PC-3 (cell line): ENCODE data around the gene LGR4. TPM values are rescaled to one million over a fixed set of nuclear protein-coding genes. Genes with fewer than 3 reads are reported as not detected.

Source experiments
- ATAC-seq: fragments of 200-7000 bp; cut with Tn5 transposase; 2 replicates; pipeline ENCODE4 v1.9.1; 2020; ENCODE audit warnings: mild to moderate bottlenecking, moderate library complexity
- BruUV-seq: library from RNA; stranded (reverse); fragments of 400-500 nt; replicated peaks from 2 replicates; lab custom pipeline; 2021; lab: Mats Ljungman, UMichigan
- CTCF ChIA-PET: fragments of 300-600 bp; sonication (Branson Sonifier 250); formaldehyde crosslinking; loops from one replicate; lab custom pipeline; 2022; ENCODE audit warnings: antibody characterized with exemption; lab: Charles Lee
- POLR2A ChIA-PET: fragments of 300-600 bp; sonication (Branson Sonifier 250); formaldehyde crosslinking; loops from one replicate; lab custom pipeline; 2022; ENCODE audit warnings: antibody characterized with exemption; ENCODE audit not compliant: unreplicated experiment; lab: Charles Lee
- DNase-seq: peaks from one replicate; pipeline ENCODE4 v3.0.0-alpha.2; 2015
- H2AFZ ChIP-seq: fragments of 300-600 bp; sonication (generic); 2 replicates; pipeline ENCODE4 v1.6.0; 2016; ENCODE audit warnings: antibody characterized with exemption, low read length
- H3F3A ChIP-seq: fragments of 300-600 bp; sonication (generic); one replicate; pipeline ENCODE4 v1.6.0; 2017; ENCODE audit warnings: antibody characterized with exemption, low read length, control low read depth, mild to moderate bottlenecking; ENCODE audit not compliant: unreplicated experiment
- H3K27ac ChIP-seq: fragments of 300-600 bp; sonication (generic); 2 replicates; pipeline ENCODE4 v1.5.1; 2016; ENCODE audit warnings: mild to moderate bottlenecking, low read length
- H3K27me3 ChIP-seq: fragments of 300-600 bp; sonication (generic); 2 replicates; pipeline ENCODE4 v1.6.1; 2016; ENCODE audit warnings: low read length, mixed read lengths
- H3K36me3 ChIP-seq: fragments of 300-600 bp; sonication (generic); 2 replicates; pipeline ENCODE4 v1.6.1; 2016; ENCODE audit warnings: low read depth, mixed run types, low read length, mixed read lengths
- H3K4me1 ChIP-seq: fragments of 300-600 bp; sonication (generic); 2 replicates; pipeline ENCODE4 v1.5.1; 2016; ENCODE audit warnings: low read length; ENCODE audit not compliant: insufficient read depth
- H3K4me2 ChIP-seq: fragments of 300-600 bp; sonication (generic); 2 replicates; pipeline ENCODE4 v1.6.0; 2016; ENCODE audit warnings: low read length
- H3K4me3 ChIP-seq: fragments of 300-600 bp; sonication (generic); 2 replicates; pipeline ENCODE4 v1.5.1; 2016; ENCODE audit warnings: mild to moderate bottlenecking, low read length, mixed read lengths
- H3K79me2 ChIP-seq: fragments of 300-600 bp; sonication (generic); 2 replicates; pipeline ENCODE4 v1.6.1; 2017; ENCODE audit warnings: low read length, mixed read lengths
- H3K9ac ChIP-seq: fragments of 300-600 bp; sonication (generic); 2 replicates; pipeline ENCODE4 v1.6.0; 2016; ENCODE audit warnings: mild to moderate bottlenecking, low read length
- H3K9me2 ChIP-seq: fragments of 300-600 bp; sonication (generic); replicated peaks from 2 replicates; pipeline ENCODE4 v1.6.1; 2016; ENCODE audit warnings: mixed run types, low read length, mixed read lengths
- H3K9me3 ChIP-seq: fragments of 300-600 bp; sonication (generic); 2 replicates; pipeline ENCODE4 v1.6.1; 2016; ENCODE audit warnings: low read length, mixed read lengths
- H4K20me1 ChIP-seq: fragments of 300-600 bp; sonication (generic); 2 replicates; pipeline ENCODE4 v1.6.1; 2016; ENCODE audit warnings: low read length, mixed read lengths
- CTCF ChIP-seq: fragments of 300-600 bp; sonication (generic); conservative IDR thresholded peaks from 2 replicates; pipeline ENCODE4 v1.5.1; 2017; ENCODE audit warnings: antibody characterized with exemption, low read depth, mild to moderate bottlenecking, low read length
- EZH2 ChIP-seq: fragments of 300-600 bp; sonication (generic); IDR thresholded peaks from one replicate; pipeline ENCODE4 v1.6.1; 2017; ENCODE audit warnings: antibody characterized with exemption, mild to moderate bottlenecking, low read length; ENCODE audit not compliant: unreplicated experiment
- EZH2phosphoT487 ChIP-seq: fragments of 300-600 bp; sonication (generic); IDR thresholded peaks from 2 replicates; pipeline ENCODE4 v1.6.1; 2018; ENCODE audit warnings: mild to moderate bottlenecking, antibody characterized with exemption, low read length, borderline replicate concordance
- intact Hi-C: fragments of 100-400 bp; cut with micrococcal nuclease; formaldehyde crosslinking; loops from 2 replicates; pipeline ENCODE4 v1.9.0; 2023
- total RNA-seq: library from RNA; depleted of rRNA; stranded (reverse); fragments of >200 nt; gene quantifications from 2 replicates; pipeline ENCODE4 v1.2.3, GENCODE V29; 2014

LGR4 gene
- total RNA-seq, 1 experiment from 2014 or later = 13.5 TPM

GRCh38 chr11:27371489-27371888 lies 101.1 kb downstream of the LGR4 start:
- H3K27ac ChIP-seq = no peak overlapping the region
- H2AFZ ChIP-seq = no peak overlapping the region
- H3K27me3 ChIP-seq = no peaks in the 10 kb centered on the region
- H3K79me2 ChIP-seq = no peaks in the 10 kb centered on the region
- no peaks in the 10 kb centered on the region for H3K9me2 ChIP-seq
- TF ChIP-seq EZH2phosphoT487 (no peak), EZH2 (no peak), CTCF (no peak)
- ATAC-seq (no peak), DNase-seq (no peak)
- POLR2A ChIA-PET = interaction anchor here (0.6 kb wide), 1 partner anchor 293 kb away, joined by 3 read pairs; no protein-coding TSS in a partner anchor
- H3K9ac ChIP-seq = no peak overlapping the region
- CTCF ChIA-PET = no interaction called here
- no peak overlapping the region for H3K4me3 ChIP-seq
- BruUV-seq = no TSS peak
- H3K9me3 ChIP-seq = no peaks in the 10 kb centered on the region
- H4K20me1 ChIP-seq = no peaks in the 10 kb centered on the region
- no peaks in the 10 kb centered on the region for H3K4me1 ChIP-seq
- no peaks in the 10 kb centered on the region for H3F3A ChIP-seq
- H3K36me3 ChIP-seq = no peaks in the 10 kb centered on the region; the same call in 1 of the 2 replicates
- intact Hi-C loops = no loop called here
- no peak overlapping the region for H3K4me2 ChIP-seq

GRCh38 chr11:27370374-27370773 lies 102.2 kb downstream of the LGR4 start:
- ChIA-PET POLR2A (no interaction called here), CTCF (no interaction called here)
- Histone ChIP-seq H3K27me3 (no peaks in the 10 kb centered on the region), H3K4me3 (no peak overlapping the region), H3K79me2 (no peaks in the 10 kb centered on the region), H3K9me2 (no peaks in the 10 kb centered on the region), H3K9ac (no peak overlapping the region), H3K9me3 (no peaks in the 10 kb centered on the region), H3K36me3 (no peaks in the 10 kb centered on the region; the same call in 1 of the 2 replicates), H3F3A (no peaks in the 10 kb centered on the region), H3K27ac (no peak overlapping the region), H4K20me1 (no peaks in the 10 kb centered on the region), H3K4me2 (no peak overlapping the region), H3K4me1 (no peaks in the 10 kb centered on the region), H2AFZ (no peak overlapping the region)
- ATAC-seq (no peak), DNase-seq (no peak)
- BruUV-seq = no TSS peak
- intact Hi-C loops = no loop called here
- TF ChIP-seq EZH2phosphoT487 (no peak), EZH2 (no peak), CTCF (no peak)

DNA sequence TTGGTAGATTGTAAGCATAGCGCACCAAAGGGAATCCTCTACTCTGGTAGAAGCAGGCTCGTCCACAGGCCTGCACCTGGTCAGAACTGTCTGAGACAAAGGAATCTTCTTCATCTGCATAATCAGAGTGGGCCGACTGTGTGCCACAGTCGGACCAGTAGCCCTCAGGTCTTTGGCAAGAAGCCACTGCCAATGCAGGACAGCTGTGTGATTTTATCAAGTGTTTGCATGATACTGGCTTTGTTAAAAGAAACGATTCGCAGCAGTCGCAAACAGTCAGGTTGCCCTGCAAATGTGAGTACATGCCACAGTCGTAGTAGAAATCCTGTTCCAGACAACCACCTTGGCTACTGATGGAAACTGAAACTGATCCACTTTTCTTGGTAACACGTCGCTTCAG lies 104.7 kb downstream of the LGR4 start:
- no peak overlapping the region for H2AFZ ChIP-seq

More for the DNA sequence above, 104.7 kb downstream of the LGR4 start:
- no peak overlapping the region for H3K4me2 ChIP-seq
- no peak for ATAC-seq
- H4K20me1 ChIP-seq = no peaks in the 10 kb centered on the region
- no peaks in the 10 kb centered on the region for H3K27me3 ChIP-seq
- no peaks in the 10 kb centered on the region for H3K9me2 ChIP-seq
- intact Hi-C loops = no loop called here
- ChIA-PET CTCF (no interaction called here), POLR2A (no interaction called here)
- H3K9me3 ChIP-seq = no peaks in the 10 kb centered on the region
- no peak for TF ChIP-seq CTCF
- no peak for TF ChIP-seq EZH2
- TF ChIP-seq EZH2phosphoT487 = no peak
- DNase-seq = no peak
- H3K36me3 ChIP-seq = no peaks in the 10 kb centered on the region
- H3K27ac ChIP-seq = no peak overlapping the region
- H3K4me1 ChIP-seq = peaks cover 8% of the 10 kb centered on the region
- H3K4me3 ChIP-seq = no peak overlapping the region
- H3K79me2 ChIP-seq = peaks cover under 1% of the 10 kb centered on the region; the same call in 1 of the 2 replicates
- BruUV-seq = no TSS peak
- no peak overlapping the region for H3K9ac ChIP-seq
- no peaks in the 10 kb centered on the region for H3F3A ChIP-seq
